A549 (cell line): Measurements from ENCODE around the gene G2E3. TPM values are rescaled to one million over a fixed set of nuclear protein-coding genes. Genes with fewer than 3 reads are reported as not detected.

Experiments used
- ATAC-seq, 2 experiments: fragments of 200-7000 bp in 1 of 2; fragments of >200 bp in 1 of 2; cut with Nextera tagmentation in 1 of 2; cut with Tn5 transposase in 1 of 2; 3 replicates each; pipeline versions ENCODE4 v1.8.0 to v1.9.1; 2018 to 2020; ENCODE audit warnings: mild to moderate bottlenecking in 1 of 2, moderate library complexity in 1 of 2
- CTCF ChIA-PET: fragments of 300-600 bp; sonication (Branson Sonifier 250); formaldehyde crosslinking; extraction: SDS; loops from one replicate; lab custom pipeline; 2021; ENCODE audit warnings: antibody characterized with exemption, inconsistent platforms; lab: Yijun Ruan, JAX
- POLR2A ChIA-PET: fragments of 350-600 bp; formaldehyde crosslinking; extraction: SDS; loops from one replicate; lab custom pipeline; 2021; ENCODE audit warnings: antibody characterized with exemption, inconsistent platforms; lab: Yijun Ruan, JAX
- DNase-seq, 2 experiments: peaks; one replicate each; pipeline versions ENCODE4 v3.0.0 to v3.0.0-alpha.2; 2011 to 2016; ENCODE audit warnings: low read depth in 1 of 2, low spot score in 1 of 2
- FAIRE-seq: peaks from 2 replicates; lab custom pipeline; 2011; peaks lifted over from hg19 to GRCh38; lab: Jason Lieb, UNC
- H3K27ac ChIP-seq, 2 experiments: fragments of >200 bp; sonication (Bioruptor Twin); formaldehyde crosslinking; 3 replicates each; pipeline ENCODE4 v1.5.1; 2016 to 2017
- H3K4me1 ChIP-seq: fragments of >200 bp; sonication (Bioruptor Twin); formaldehyde crosslinking; 3 replicates; pipeline ENCODE4 v1.6.1; 2016
- H3K4me2 ChIP-seq: fragments of >200 bp; sonication (Bioruptor Twin); formaldehyde crosslinking; 3 replicates; pipeline ENCODE4 v1.6.1; 2016
- H3K4me3 ChIP-seq: fragments of >200 bp; sonication (Bioruptor Twin); formaldehyde crosslinking; 3 replicates; pipeline ENCODE4 v1.5.1; 2016
- H3K9me3 ChIP-seq: fragments of >200 bp; sonication (Bioruptor Twin); formaldehyde crosslinking; 3 replicates; pipeline ENCODE4 v1.6.1; 2016
- BHLHE40 ChIP-seq: IDR thresholded peaks from 2 replicates; pipeline ENCODE4 v1.6.1; 2012; ENCODE audit warnings: low read depth, low read length, inconsistent platforms
- CBX2 ChIP-seq: fragments of 200-600 bp; sonication (generic); IDR thresholded peaks from 2 replicates; pipeline ENCODE4 v1.6.1; 2016; ENCODE audit warnings: low read depth, mild to moderate bottlenecking, borderline replicate concordance
- CEBPB ChIP-seq, 2 experiments: fragments of >200 bp in 1 of 2; sonication (Bioruptor Twin) in 1 of 2; formaldehyde crosslinking in 1 of 2; IDR thresholded peaks; 2 replicates each; pipeline ENCODE4 v1.6.1; 2012 to 2016
- CHD4 ChIP-seq: fragments of 200-600 bp; sonication (generic); IDR thresholded peaks from 2 replicates; pipeline ENCODE4 v1.6.1; 2016; ENCODE audit warnings: antibody characterized with exemption, mild to moderate bottlenecking, borderline replicate concordance
- EHMT2 ChIP-seq: fragments of 200-600 bp; sonication (generic); IDR thresholded peaks from 2 replicates; pipeline ENCODE4 v1.6.1; 2016; ENCODE audit warnings: antibody characterized with exemption, low read depth, mild to moderate bottlenecking, moderate library complexity
- GATA3 ChIP-seq: IDR thresholded peaks from 2 replicates; pipeline ENCODE4 v1.6.1; 2012; ENCODE audit warnings: borderline replicate concordance
- HOXB13 ChIP-seq: fragments of 250-450 bp; sonication (Bioruptor Pico); IDR thresholded peaks from 2 replicates; pipeline ENCODE4 v1.5.0; 2020; ENCODE audit warnings: low read depth, mild to moderate bottlenecking, moderate library complexity
- HOXB5 ChIP-seq: fragments of 250-450 bp; sonication (Bioruptor Pico); IDR thresholded peaks from 2 replicates; pipeline ENCODE4 v1.5.0; 2020; ENCODE audit warnings: mild to moderate bottlenecking, moderate library complexity
- JUNB ChIP-seq: fragments of >200 bp; sonication (Bioruptor Twin); formaldehyde crosslinking; IDR thresholded peaks from 2 replicates; pipeline ENCODE4 v1.6.1; 2016
- MAFK ChIP-seq: fragments of 450-650 bp; IDR thresholded peaks from 2 replicates; pipeline ENCODE4 v1.6.1; 2014; ENCODE audit not compliant: partially characterized antibody
- MAZ ChIP-seq: fragments of 150-350 bp; IDR thresholded peaks from 2 replicates; pipeline ENCODE4 v1.6.1; 2014; ENCODE audit warnings: antibody characterized with exemption, low read depth, low read length, borderline replicate concordance
- MYC ChIP-seq: IDR thresholded peaks from 2 replicates; pipeline ENCODE4 v1.6.1; 2012; ENCODE audit warnings: mild to moderate bottlenecking, inconsistent platforms, low read length, improper control_type of control experiment, borderline replicate concordance
- PHF8 ChIP-seq: fragments of 200-600 bp; sonication (generic); IDR thresholded peaks from 2 replicates; pipeline ENCODE4 v1.6.1; 2016; ENCODE audit warnings: low read depth, mild to moderate bottlenecking, antibody characterized with exemption, moderate library complexity, borderline replicate concordance
- POLR2AphosphoS2 ChIP-seq: conservative IDR thresholded peaks from 2 replicates; pipeline ENCODE4 v1.6.1; 2012; ENCODE audit warnings: low read length, improper control_type of control experiment, inconsistent platforms
- RAD21 ChIP-seq, 2 experiments: fragments of >200 bp in 1 of 2; sonication (Bioruptor Twin) in 1 of 2; formaldehyde crosslinking in 1 of 2; IDR thresholded peaks in 1 of 2; conservative IDR thresholded peaks in 1 of 2; 2 replicates in 1 of 2; 3 replicates in 1 of 2; pipeline ENCODE4 v1.6.1; 2012 to 2018; ENCODE audit warnings: inconsistent platforms in 1 of 2
- RFX5 ChIP-seq: fragments of 450-650 bp; IDR thresholded peaks from 2 replicates; pipeline ENCODE4 v1.7.1; 2014; ENCODE audit warnings: antibody characterized with exemption, mild to moderate bottlenecking, moderate library complexity
- SREBF2 ChIP-seq: fragments of 450-650 bp; IDR thresholded peaks from 2 replicates; pipeline ENCODE4 v1.6.1; 2014; ENCODE audit warnings: mild to moderate bottlenecking, moderate library complexity
- TFCP2L1 ChIP-seq: fragments of 250-450 bp; sonication (Bioruptor Pico); IDR thresholded peaks from 2 replicates; pipeline ENCODE4 v1.5.0; 2021; ENCODE audit warnings: mild to moderate bottlenecking
- ZC3H11A ChIP-seq: fragments of 450-650 bp; IDR thresholded peaks from 2 replicates; pipeline ENCODE4 v1.6.1; 2014; ENCODE audit warnings: antibody characterized with exemption, mild to moderate bottlenecking
- ZFP36 ChIP-seq: fragments of 450-650 bp; IDR thresholded peaks from 2 replicates; pipeline ENCODE4 v1.6.1; 2014; ENCODE audit warnings: borderline replicate concordance; ENCODE audit not compliant: partially characterized antibody
- WGBS: methylation state at CpG from one replicate; pipeline ENCODE4 v1.1.6; 2017; ENCODE audit errors: missing lambda C conversion rate; 5-methylcytosine and 5-hydroxymethylcytosine counted together
- polyA plus RNA-seq, 4 experiments: library from polyadenylated mRNA; depleted of rRNA in 3 of 4; stranded (reverse); fragments of >200 nt; fragmentation: RNase III in 1 of 4; extraction: RNeasy Plus Mini Kit Qiagen cat#74134 plus additional on column Dnase treatment in 1 of 4; gene quantifications; 2 replicates in 3 of 4; 3 replicates in 1 of 4; pipeline ENCODE4 v1.2.3, GENCODE V29; 2011 to 2017
- TF ChIP-seq, protein P1 (sequence below): fragments of >200 bp; sonication (Bioruptor Twin); formaldehyde crosslinking; IDR thresholded peaks from 3 replicates; pipeline ENCODE4 v1.5.1; 2016
- TF ChIP-seq, protein P2 (sequence below): fragments of >200 bp; sonication (Bioruptor Twin); formaldehyde crosslinking; IDR thresholded peaks from 3 replicates; pipeline ENCODE4 v1.6.1; 2016
- TF ChIP-seq, protein P3 (sequence below): IDR thresholded peaks from 2 replicates; pipeline ENCODE4 v1.6.1; 2012

Gene G2E3
- polyA plus RNA-seq, 2 of the 4 experiments (the other 2 are of a cell fraction), result 18.2 to 27.9 TPM

DNA sequence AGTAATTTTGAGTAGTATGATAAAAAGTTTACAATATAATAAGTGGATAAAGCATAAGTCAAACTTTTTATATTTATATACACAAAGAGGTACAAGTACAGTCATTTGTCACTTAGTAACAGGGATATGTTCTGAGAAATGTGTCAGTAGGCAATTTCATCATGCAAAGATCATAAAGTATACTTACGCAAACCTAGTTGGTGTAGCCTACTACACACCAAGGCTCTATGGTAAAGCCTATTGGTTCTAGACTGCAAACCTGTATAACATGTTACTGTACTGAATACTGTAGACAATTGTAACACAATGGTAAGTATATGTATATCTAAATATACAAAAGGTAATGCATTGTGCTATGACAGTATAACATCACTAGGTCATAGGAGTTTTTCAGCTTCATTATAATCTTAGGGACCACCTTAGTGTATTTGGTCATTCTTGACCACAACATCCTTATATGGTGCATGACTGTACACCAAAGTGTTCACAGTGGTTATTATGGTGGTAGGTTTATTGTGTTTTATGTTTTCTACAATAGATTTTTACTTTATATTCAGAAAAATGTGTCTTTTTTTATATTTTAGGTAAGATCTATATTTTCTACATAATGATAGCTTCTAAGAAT is 48.3 kb downstream of the G2E3 start:
- Histone ChIP-seq H3K4me3 (no peak overlapping the region), H3K4me1 (peaks cover 25% of the 10 kb centered on the region), H3K27ac (no peak overlapping the region), H3K4me2 (no peak overlapping the region), H3K9me3 (no peaks in the 10 kb centered on the region)
- TF ChIP-seq, protein P1, sequence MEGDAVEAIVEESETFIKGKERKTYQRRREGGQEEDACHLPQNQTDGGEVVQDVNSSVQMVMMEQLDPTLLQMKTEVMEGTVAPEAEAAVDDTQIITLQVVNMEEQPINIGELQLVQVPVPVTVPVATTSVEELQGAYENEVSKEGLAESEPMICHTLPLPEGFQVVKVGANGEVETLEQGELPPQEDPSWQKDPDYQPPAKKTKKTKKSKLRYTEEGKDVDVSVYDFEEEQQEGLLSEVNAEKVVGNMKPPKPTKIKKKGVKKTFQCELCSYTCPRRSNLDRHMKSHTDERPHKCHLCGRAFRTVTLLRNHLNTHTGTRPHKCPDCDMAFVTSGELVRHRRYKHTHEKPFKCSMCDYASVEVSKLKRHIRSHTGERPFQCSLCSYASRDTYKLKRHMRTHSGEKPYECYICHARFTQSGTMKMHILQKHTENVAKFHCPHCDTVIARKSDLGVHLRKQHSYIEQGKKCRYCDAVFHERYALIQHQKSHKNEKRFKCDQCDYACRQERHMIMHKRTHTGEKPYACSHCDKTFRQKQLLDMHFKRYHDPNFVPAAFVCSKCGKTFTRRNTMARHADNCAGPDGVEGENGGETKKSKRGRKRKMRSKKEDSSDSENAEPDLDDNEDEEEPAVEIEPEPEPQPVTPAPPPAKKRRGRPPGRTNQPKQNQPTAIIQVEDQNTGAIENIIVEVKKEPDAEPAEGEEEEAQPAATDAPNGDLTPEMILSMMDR, result no peak
- TF ChIP-seq JUNB (no peak), MAFK (no peak), RAD21 (conservative IDR thresholded peaks at IDR 0.05 in 1 of 2, IDR thresholded peaks at IDR 0.05 in 1 of 2) (no peak), TFCP2L1 (CRISPR knock-in tag) (no peak), EHMT2 (no peak), HOXB13 (CRISPR knock-in tag) (no peak), RFX5 (no peak), CHD4 (no peak), MYC (no peak)
- TF ChIP-seq, protein P2, sequence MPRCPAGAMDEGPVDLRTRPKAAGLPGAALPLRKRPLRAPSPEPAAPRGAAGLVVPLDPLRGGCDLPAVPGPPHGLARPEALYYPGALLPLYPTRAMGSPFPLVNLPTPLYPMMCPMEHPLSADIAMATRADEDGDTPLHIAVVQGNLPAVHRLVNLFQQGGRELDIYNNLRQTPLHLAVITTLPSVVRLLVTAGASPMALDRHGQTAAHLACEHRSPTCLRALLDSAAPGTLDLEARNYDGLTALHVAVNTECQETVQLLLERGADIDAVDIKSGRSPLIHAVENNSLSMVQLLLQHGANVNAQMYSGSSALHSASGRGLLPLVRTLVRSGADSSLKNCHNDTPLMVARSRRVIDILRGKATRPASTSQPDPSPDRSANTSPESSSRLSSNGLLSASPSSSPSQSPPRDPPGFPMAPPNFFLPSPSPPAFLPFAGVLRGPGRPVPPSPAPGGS, result no peak
- ChIA-PET CTCF (no interaction called here), POLR2A (no interaction called here)
- 95% methylated on average over 1 of the region's 1 CpG for WGBS
- DNase-seq (no peak), FAIRE-seq (no peak), ATAC-seq (no peak)

DNA sequence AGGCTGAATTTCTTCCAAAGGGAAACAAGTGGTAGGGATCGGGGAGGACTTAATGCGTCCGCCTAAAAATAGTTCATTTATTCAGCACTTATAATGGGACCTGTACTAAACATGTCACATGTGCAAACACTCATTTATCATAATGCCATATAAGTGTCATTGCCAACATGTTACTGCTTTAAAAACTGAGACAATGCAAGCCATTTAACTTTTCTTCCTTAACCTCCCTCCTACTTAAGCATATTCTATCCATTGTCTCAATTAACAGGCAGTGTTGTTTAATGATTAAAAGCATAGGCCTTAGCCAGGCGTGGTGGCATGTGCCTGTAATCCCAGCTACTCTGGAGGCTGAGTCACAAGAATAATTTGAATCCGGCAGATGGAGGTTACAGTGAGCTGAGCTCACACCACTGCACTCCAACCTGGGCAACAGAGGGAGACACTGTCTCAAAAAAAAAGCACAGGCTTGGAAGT is 49.6 kb downstream of the G2E3 start:
- ATAC-seq (peak; percentile 73 to 85), FAIRE-seq (no peak), DNase-seq (peak in 1 of 2 experiments; percentile 29)
- H3K4me1 ChIP-seq, result peaks cover 25% of the 10 kb centered on the region
- H3K4me3 ChIP-seq, result no peak overlapping the region
- WGBS, result 60% methylated on average over 5 of the region's 5 CpGs
- ChIA-PET CTCF (interaction anchor here (0.7 to 3.6 kb wide), 4 partner anchors 13 to 48 kb away, joined by 3 to 24 read pairs (median 4); partner anchors contain the start of gene SCFD1), POLR2A (interaction anchor here (0.9 to 1.0 kb wide), 2 partner anchors 14 to 49 kb away, joined by 3 to 4 read pairs; no protein-coding TSS in a partner anchor)
- H3K4me2 ChIP-seq, result no peak overlapping the region
- no peaks in the 10 kb centered on the region for H3K9me3 ChIP-seq
- TF ChIP-seq MAZ (no peak), RAD21 (conservative IDR thresholded peaks at IDR 0.05 in 1 of 2, IDR thresholded peaks at IDR 0.05 in 1 of 2) (peak in 1 of 2 experiments; percentile 7; a peak in 1 of 5 replicates)
- no peak overlapping the region for H3K27ac ChIP-seq

DNA sequence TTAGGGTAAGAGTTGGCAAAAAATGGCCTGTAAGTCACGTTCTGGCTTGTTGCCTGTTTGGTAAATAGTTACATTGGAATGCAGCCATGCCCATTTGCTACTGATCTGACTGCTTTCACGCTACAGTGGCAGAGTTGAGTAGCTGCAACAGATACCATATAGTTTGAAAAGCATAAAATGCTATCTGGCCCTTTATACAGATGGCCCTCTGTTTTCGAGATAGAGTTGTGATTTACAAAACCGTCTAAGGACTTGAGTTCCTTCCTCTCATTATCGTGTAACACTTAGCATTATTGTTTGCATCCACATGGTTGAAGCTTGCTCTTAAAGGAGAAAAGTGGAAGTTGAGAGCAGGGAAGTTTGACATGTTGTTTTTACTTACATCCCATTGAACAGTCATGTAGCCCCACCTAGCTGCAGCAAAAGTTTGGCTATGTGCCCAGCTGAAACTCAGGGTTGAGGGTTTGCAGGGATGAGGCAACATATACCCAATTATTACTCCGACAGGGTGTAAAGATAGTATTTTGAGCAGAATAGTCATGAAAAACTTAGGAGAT is 51.9 kb downstream of the G2E3 start:
- 30% methylated on average over 6 of the region's 6 CpGs for WGBS
- DNase-seq (peak; percentile 13 to 60), FAIRE-seq (peak; percentile 74), ATAC-seq (peak; percentile 70 to 80; a peak in 4 of 6 replicates)
- ChIA-PET POLR2A (no interaction called here), CTCF (interaction anchor here (0.9 to 3.6 kb wide), 6 partner anchors 10 to 61 kb away, joined by 3 to 24 read pairs (median 4); partner anchors contain the start of gene SCFD1)
- H3K4me3 ChIP-seq, result no peak overlapping the region
- H3K4me2 ChIP-seq, result peak overlapping the region; percentile 37
- peaks cover 25% of the 10 kb centered on the region for H3K4me1 ChIP-seq
- no peak for TF ChIP-seq ZC3H11A
- TF ChIP-seq CEBPB (IDR thresholded peaks at IDR 0.05), result no peak
- 0 out of 5 replicates have a peak, but pooled peaks have one; percentile 24 to 29 for TF ChIP-seq RAD21 (conservative IDR thresholded peaks at IDR 0.05 in 1 of 2, IDR thresholded peaks at IDR 0.05 in 1 of 2)
- TF ChIP-seq PHF8, result no peak
- TF ChIP-seq, protein P1, result peak; percentile 23; the same call in 2 of the 3 replicates
- no peak for TF ChIP-seq SREBF2
- TF ChIP-seq JUNB, result no peak
- no peak for TF ChIP-seq CBX2
- no peak for TF ChIP-seq HOXB5 (CRISPR knock-in tag)
- no peak for TF ChIP-seq ZFP36
- TF ChIP-seq TFCP2L1 (CRISPR knock-in tag), result no peak
- TF ChIP-seq MAZ, result no peak
- no peak for TF ChIP-seq GATA3
- no peak for TF ChIP-seq BHLHE40
- no peak for TF ChIP-seq POLR2AphosphoS2
- TF ChIP-seq, protein P3, sequence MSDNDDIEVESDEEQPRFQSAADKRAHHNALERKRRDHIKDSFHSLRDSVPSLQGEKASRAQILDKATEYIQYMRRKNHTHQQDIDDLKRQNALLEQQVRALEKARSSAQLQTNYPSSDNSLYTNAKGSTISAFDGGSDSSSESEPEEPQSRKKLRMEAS, result no peak
- TF ChIP-seq, all 56 proteins: peak for 2
- H3K27ac ChIP-seq, result no peak overlapping the region
- H3K9me3 ChIP-seq, result no peaks in the 10 kb centered on the region
